OCI-LY7 (cell line): ENCODE measurements around the gene GABARAP.

Experiments used
- CTCF ChIP-seq: fragments of 200-600 bp; sonication (generic); conservative IDR thresholded peaks from 2 replicates; pipeline ENCODE4 v1.5.1; 2014; ENCODE audit warnings: mild to moderate bottlenecking, antibody characterized with exemption, low read length, moderate library complexity, mixed read lengths
- EZH2phosphoT487 ChIP-seq: fragments of 200-600 bp; sonication (generic); IDR thresholded peaks from 2 replicates; pipeline ENCODE4 v1.6.1; 2018; ENCODE audit warnings: low read depth, borderline replicate concordance, mild to moderate bottlenecking, mixed run types, antibody characterized with exemption, low read length, moderate library complexity, mixed read lengths

- TF ChIP-seq CTCF (no peak), EZH2phosphoT487 (no peak)
Observed at GRCh38 chr17:7281074-7281952, 39.1 kb upstream of the GABARAP start, which contains the start of gene SLC2A4.
